ENCODE measurements around the gene HAL. TPM values are rescaled to one million over a fixed set of nuclear protein-coding genes. Genes with fewer than 3 reads are reported as not detected.

The HAL gene
- total RNA-seq, 1 donor, result 0.36 TPM

- H3K27ac ChIP-seq (ENCODE audit: low read depth, low read length), result no peak overlapping the region
- peaks cover 12% of the 10 kb centered on the region for H3K27me3 ChIP-seq (ENCODE audit: insufficient read depth, low read length)
- H2AFZ ChIP-seq (ENCODE audit: low read length), result no peak overlapping the region
- H3K4me2 ChIP-seq (ENCODE audit: insufficient read depth, low read length), result no peak overlapping the region
- no peaks in the 10 kb centered on the region for H4K20me1 ChIP-seq (ENCODE audit: insufficient read depth, low read length)
- DNase-seq (ENCODE audit: insufficient read length, low spot score, missing footprints), result no peak
- no peak overlapping the region for H3K4me3 ChIP-seq (ENCODE audit: insufficient read depth, low read length)
- H3K36me3 ChIP-seq (ENCODE audit: insufficient read depth, low read length), result no peaks in the 10 kb centered on the region
- H3K4me1 ChIP-seq (ENCODE audit: insufficient read depth, low read length), result peaks cover 2% of the 10 kb centered on the region
- TF ChIP-seq CTCF (IDR thresholded peaks at IDR 0.05; ENCODE audit: extremely low read depth, low read depth, low read length), result no peak
- H3K9me3 ChIP-seq (ENCODE audit: low read depth, low read length), result no peaks in the 10 kb centered on the region
- no peaks in the 10 kb centered on the region for H3K79me2 ChIP-seq (ENCODE audit: insufficient read depth, low read length)
These were observed 6.5 kb downstream of the HAL start for GRCh38 chr12:95989504-95990123.

- DNase-seq (ENCODE audit: insufficient read length, low spot score, missing footprints), result no peak
- Histone ChIP-seq H3K27ac (ENCODE audit: low read depth, low read length) (no peak overlapping the region), H2AFZ (ENCODE audit: low read length) (no peak overlapping the region), H3K4me3 (ENCODE audit: insufficient read depth, low read length) (no peak overlapping the region), H3K27me3 (ENCODE audit: insufficient read depth, low read length) (peaks cover 12% of the 10 kb centered on the region), H3K4me2 (ENCODE audit: insufficient read depth, low read length) (no peak overlapping the region), H3K79me2 (ENCODE audit: insufficient read depth, low read length) (no peaks in the 10 kb centered on the region), H3K4me1 (ENCODE audit: insufficient read depth, low read length) (no peaks in the 10 kb centered on the region), H3K36me3 (ENCODE audit: insufficient read depth, low read length) (no peaks in the 10 kb centered on the region), H3K9me3 (ENCODE audit: low read depth, low read length) (no peaks in the 10 kb centered on the region), H4K20me1 (ENCODE audit: insufficient read depth, low read length) (no peaks in the 10 kb centered on the region)
- TF ChIP-seq CTCF (IDR thresholded peaks at IDR 0.05; ENCODE audit: extremely low read depth, low read depth, low read length), result no peak
These were observed 7.5 kb downstream of the HAL start for GRCh38 chr12:95988506-95989275.

- H3K36me3 ChIP-seq (ENCODE audit: insufficient read depth, low read length), result no peaks in the 10 kb centered on the region
- H3K4me2 ChIP-seq (ENCODE audit: insufficient read depth, low read length), result no peak overlapping the region
- H3K4me1 ChIP-seq (ENCODE audit: insufficient read depth, low read length), result no peaks in the 10 kb centered on the region
- H3K9me3 ChIP-seq (ENCODE audit: low read depth, low read length), result no peaks in the 10 kb centered on the region
- H4K20me1 ChIP-seq (ENCODE audit: insufficient read depth, low read length), result no peaks in the 10 kb centered on the region
- no peak overlapping the region for H3K4me3 ChIP-seq (ENCODE audit: insufficient read depth, low read length)
- no peak overlapping the region for H2AFZ ChIP-seq (ENCODE audit: low read length)
- no peaks in the 10 kb centered on the region for H3K79me2 ChIP-seq (ENCODE audit: insufficient read depth, low read length)
- no peak for TF ChIP-seq CTCF (IDR thresholded peaks at IDR 0.05; ENCODE audit: extremely low read depth, low read depth, low read length)
- peaks cover 12% of the 10 kb centered on the region for H3K27me3 ChIP-seq (ENCODE audit: insufficient read depth, low read length)
- no peak overlapping the region for H3K27ac ChIP-seq (ENCODE audit: low read depth, low read length)
- DNase-seq (ENCODE audit: insufficient read length, low spot score, missing footprints), result no peak
These were observed 9.2 kb downstream of the HAL start for GRCh38 chr12:95986635-95987570.
